Measurements from ENCODE around the gene SP100. TPM values are rescaled to one million over a fixed set of nuclear protein-coding genes. Genes with fewer than 3 reads are reported as not detected.

The SP100 gene
- total RNA-seq, 1 donor from 2014 or later: 82.0 TPM

GRCh38 chr2:230455005-230455684 is 39.1 kb downstream of the SP100 start:
- no peak overlapping the region for H3K27ac ChIP-seq
- no peak for DNase-seq (ENCODE audit: low spot score in 2 of 2)

GRCh38 chr2:230457073-230457768 is 41.2 kb downstream of the SP100 start:
- no peak for DNase-seq (ENCODE audit: low spot score in 2 of 2)

More at GRCh38 chr2:230455005-230455684, 39.1 kb downstream of the SP100 start:
- Histone ChIP-seq H3K4me1 (no peaks in the 10 kb centered on the region), H3K27me3 (no peaks in the 10 kb centered on the region), H3K9me3 (peaks cover 0 to 8% of the 10 kb centered on the region in 2 donors), H3K36me3 (peaks cover 43 to 87% of the 10 kb centered on the region in 2 donors), H3K4me3 (no peak overlapping the region)
- TF ChIP-seq CTCF (IDR thresholded peaks at IDR 0.05): no peak
- intact Hi-C loops (cut with DNase I): no loop called here

GRCh38 chr2:230457793-230458192 is 41.8 kb downstream of the SP100 start:
- no peak for TF ChIP-seq CTCF (IDR thresholded peaks at IDR 0.05)
- no peaks in the 10 kb centered on the region for H3K27me3 ChIP-seq
- H3K4me1 ChIP-seq: no peaks in the 10 kb centered on the region
- DNase-seq (ENCODE audit: low spot score in 2 of 2): no peak
- H3K27ac ChIP-seq: no peak overlapping the region
- peaks cover 53 to 88% of the 10 kb centered on the region in 2 donors for H3K36me3 ChIP-seq
- H3K9me3 ChIP-seq: peaks cover 0 to 8% of the 10 kb centered on the region in 2 donors
- intact Hi-C loops (cut with DNase I): no loop called here
- no peak overlapping the region for H3K4me3 ChIP-seq

More at GRCh38 chr2:230457073-230457768, 41.2 kb downstream of the SP100 start:
- no peak overlapping the region for H3K27ac ChIP-seq
- H3K27me3 ChIP-seq: no peaks in the 10 kb centered on the region
- no peak overlapping the region for H3K4me3 ChIP-seq
- no peak for TF ChIP-seq CTCF (IDR thresholded peaks at IDR 0.05)
- no peaks in the 10 kb centered on the region for H3K4me1 ChIP-seq
- H3K9me3 ChIP-seq: peaks cover 0 to 8% of the 10 kb centered on the region in 2 donors
- intact Hi-C loops (cut with DNase I): no loop called here
- peaks cover 50 to 87% of the 10 kb centered on the region in 2 donors for H3K36me3 ChIP-seq

- Histone ChIP-seq H3K36me3 (peaks cover 59 to 93% of the 10 kb centered on the region in 2 donors), H3K27ac (no peak overlapping the region), H3K4me3 (no peak overlapping the region), H3K27me3 (no peaks in the 10 kb centered on the region), H3K4me1 (no peaks in the 10 kb centered on the region), H3K9me3 (peaks cover 0 to 8% of the 10 kb centered on the region in 2 donors)
- DNase-seq (ENCODE audit: low spot score in 2 of 2): no peak
- TF ChIP-seq CTCF (IDR thresholded peaks at IDR 0.05): no peak
- intact Hi-C loops (cut with DNase I): no loop called here
These were observed 43.2 kb downstream of the SP100 start for GRCh38 chr2:230459216-230459615.

GRCh38 chr2:230471074-230471473 is 55.1 kb downstream of the SP100 start:
- H3K4me3 ChIP-seq: no peak overlapping the region
- no peak for TF ChIP-seq CTCF (IDR thresholded peaks at IDR 0.05)
- no peaks in the 10 kb centered on the region for H3K27me3 ChIP-seq
- no peak overlapping the region for H3K27ac ChIP-seq
- intact Hi-C loops (cut with DNase I): no loop called here
- peaks cover 0 to 12% of the 10 kb centered on the region in 2 donors for H3K9me3 ChIP-seq
- peaks cover 47 to 80% of the 10 kb centered on the region in 2 donors for H3K36me3 ChIP-seq
- no peak for DNase-seq (ENCODE audit: low spot score in 2 of 2)
- no peaks in the 10 kb centered on the region for H3K4me1 ChIP-seq
